Measurements from ENCODE around the gene TEDDM1. TPM values are rescaled to one million over a fixed set of nuclear protein-coding genes. Genes with fewer than 3 reads are reported as not detected.
"Not testable (repeated sequence)": the region's sequence is repeated elsewhere in the genome, so short reads cannot be mapped to it uniquely, and the experiment has no call there.

Gene TEDDM1, protein sequence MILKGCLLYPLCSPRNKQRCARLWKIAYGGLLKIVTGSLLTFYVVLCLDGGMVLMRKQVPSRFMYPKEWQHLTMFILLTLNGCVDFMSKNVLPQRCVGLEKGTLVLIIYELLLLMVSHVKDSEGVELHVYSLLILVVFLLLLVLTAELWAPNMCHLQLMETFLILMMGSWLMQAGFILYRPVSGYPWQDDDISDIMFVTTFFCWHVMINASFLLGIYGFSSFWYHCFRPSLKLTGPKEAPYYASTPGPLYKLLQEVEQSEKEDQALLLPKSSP
- not detected in 2 replicates for total RNA-seq (2014; rRNA removed; shearing (Covaris generic))

DNA sequence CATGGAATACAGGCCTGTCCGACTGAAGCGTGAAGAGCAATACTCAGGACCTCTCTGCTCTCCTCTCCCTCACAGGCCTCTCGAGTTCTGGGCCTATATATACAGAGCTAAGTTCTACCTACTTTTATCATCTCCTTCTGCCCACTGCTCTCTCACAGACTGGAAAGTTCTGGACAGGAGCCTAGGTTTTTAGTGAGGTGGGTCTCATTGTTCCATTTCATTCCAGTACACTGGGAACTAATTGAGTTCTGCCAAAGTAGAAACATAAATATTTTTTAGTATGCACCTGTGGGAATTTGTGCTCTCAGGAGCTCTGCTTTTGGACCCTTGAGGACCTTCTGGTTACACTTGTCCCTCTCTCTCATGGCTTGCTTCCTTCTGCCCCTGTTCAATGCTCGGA lies at the start of gene TEDDM1:
TEDDM1 (minus strand) TSS at position 101 of the 400 bp plus-strand sequence. CDS start 182 bp downstream, outside the sequence.
- no peak for DNase-seq (ENCODE audit: low read depth)

DNA sequence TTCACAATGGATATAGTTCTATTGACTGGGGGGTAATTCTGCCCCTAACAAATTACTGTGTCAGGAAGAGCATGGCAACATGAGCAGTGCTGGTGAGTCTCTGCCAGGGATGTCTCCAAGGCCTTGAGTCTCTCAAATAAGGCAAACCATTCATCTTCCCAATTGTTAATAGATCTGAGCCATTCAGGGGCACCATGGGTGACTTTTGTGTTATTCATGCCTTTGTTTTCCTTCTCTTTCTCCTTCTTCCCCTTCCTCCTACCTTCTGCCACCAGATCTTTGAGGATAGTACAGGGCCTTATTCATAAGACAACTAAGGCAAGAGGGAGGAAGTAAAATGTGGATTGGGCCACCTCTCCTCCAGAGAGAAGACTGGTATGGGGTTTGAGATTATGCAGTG lies 49.6 kb upstream of the TEDDM1 start, which contains the start of gene RGSL1:
RGSL1 (plus strand) TSS at position 60 of the 400 bp plus-strand sequence; CDS start at position 80, 20 bp downstream.
- no peak for DNase-seq (ENCODE audit: low read depth)

DNA sequence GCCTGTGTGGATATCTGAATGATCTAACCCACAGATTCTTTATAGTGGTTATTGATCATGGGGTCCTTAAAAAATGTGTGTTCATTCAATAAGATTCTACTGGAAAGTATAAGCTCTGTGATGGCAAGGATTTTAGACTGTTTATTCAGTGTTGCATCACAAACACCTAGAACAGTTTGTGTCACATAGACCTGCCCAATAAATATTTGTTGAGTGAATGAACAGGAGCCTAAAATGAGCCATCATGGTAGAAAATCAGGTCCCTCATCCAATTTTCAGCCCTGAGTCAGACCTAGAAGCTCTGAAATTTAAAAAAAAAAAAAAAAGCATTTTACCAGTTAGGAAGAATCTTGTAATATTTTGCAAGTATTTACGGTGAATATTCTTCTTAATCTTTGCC lies 47.2 kb upstream of the TEDDM1 start:
- no peak for DNase-seq (ENCODE audit: low read depth)

DNA sequence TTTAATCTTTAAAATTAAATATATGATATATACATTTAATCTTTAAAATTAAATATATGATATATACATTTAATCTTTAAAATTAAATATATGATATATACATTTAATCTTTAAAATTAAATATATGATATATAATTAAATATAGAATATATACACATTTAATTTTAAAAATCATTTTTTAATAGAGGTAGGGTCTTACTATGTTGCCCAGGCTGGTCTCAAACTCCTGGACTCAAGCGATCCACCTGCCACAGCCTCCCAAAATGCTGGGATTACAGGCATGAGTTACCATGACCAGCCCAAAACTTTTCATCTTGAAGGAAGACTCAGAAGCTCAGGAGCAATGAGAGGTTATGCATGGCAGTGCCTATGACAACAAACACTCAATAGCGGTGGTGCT lies 46.7 kb upstream of the TEDDM1 start:
- not testable (repeated sequence) for DNase-seq (ENCODE audit: low read depth)

DNA sequence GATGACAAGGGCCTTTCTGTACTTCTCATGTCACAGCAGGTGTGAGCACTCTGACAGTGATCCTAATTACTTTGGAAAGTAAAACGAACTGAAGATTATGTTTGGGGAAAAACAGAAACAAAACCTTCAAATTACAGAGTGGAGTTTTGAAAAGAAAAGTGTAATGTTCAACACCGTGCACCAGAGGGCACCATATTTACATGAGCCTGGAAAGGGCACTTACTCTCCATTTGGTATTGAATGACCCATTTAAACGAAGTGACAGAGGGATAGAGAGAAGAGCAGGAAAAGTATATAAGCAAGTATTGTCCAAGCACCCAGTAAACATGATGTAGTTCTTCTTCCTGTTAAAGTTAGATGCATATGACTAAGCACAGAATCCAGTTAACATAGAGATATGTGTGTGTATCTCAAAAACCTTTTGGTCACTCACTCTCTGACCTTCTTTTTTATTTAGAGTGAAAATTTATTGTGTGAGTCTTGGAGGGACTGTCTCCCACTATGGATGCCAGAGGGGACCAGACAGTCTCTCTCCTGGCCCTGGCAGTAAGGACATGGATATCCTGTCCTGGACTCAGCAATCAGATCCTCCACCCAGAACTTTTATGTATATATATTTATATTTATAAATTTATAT lies 45.7 kb upstream of the TEDDM1 start:
- DNase-seq (ENCODE audit: low read depth), result peak; percentile 40

DNA sequence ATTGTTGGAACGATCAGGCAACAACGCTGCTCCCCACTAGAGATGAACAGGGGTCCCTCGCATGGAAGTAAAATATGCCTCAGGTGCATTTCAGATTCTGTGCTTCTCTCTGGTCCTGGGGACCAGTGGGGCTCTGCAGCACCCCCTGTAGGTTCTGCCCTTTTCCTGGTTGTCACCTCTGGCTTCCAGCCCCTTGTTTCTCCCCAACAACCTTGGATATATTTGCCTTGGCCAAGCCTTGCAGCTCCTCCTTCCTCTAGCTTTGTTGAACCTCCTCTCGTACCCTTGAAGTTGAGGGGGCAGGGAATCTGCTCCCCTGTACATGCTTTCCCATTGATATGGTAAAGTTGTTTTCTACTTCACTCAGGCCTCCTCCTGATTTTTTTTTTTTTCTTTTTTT lies 44.0 kb upstream of the TEDDM1 start:
- no peak for DNase-seq (ENCODE audit: low read depth)

DNA sequence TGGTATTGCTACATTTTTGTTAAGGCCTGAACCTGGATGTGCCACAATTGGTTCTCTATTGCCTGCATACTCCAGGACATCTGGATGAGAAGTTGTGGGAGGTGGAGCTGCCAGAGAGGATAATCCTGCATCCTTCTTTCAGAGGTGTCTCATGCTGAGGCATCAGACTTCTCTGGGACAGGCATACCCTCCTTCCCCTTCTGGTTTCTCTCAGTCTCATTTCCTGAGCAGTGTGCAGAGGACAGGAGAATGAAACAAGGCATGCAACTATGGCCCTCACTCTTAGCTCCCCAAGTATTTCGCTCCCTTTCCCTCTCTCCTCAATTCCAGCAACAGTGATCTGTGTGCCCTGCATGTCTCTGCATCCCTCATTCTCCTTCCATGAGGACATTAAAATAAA lies 41.9 kb upstream of the TEDDM1 start:
- DNase-seq (ENCODE audit: low read depth), result no peak

DNA sequence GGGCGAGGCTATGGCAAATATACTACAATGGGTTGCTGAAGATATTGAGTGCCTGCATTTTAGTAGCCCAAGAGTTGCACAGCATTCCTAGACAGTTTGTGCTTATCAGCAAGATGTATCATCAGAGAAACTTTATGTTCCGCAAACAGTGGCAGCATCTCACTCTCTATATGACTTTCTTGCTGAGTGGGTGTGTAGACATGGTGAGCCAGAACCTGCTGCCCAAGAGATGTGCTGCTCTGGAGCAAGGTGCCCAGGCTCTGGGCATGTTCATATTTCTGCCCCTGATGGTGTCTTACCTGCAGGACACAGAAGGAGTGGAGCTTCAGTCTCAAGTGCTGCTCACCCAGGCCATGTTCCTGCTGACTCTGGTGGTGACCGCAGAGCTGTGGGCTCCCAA lies 41.3 kb upstream of the TEDDM1 start:
- no peak for DNase-seq (ENCODE audit: low read depth)

DNA sequence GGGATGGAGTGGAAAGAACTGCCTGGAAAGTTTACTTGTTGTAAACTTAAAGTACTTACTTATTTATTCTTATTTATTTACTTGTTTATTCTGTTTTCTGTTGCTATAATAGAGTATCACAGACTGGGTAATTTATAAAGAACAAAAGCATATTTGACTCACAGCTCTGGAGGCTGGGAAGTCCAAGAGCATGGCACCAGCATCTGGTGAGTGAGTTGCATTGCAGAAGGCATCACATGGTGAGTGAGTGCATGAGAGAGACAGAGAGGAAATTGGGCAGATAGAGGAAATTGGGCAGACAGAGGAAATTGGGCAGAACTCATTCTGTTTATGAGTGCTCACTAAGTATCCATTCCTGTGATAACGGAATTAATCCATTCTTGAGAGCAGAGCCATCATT lies 37.9 kb upstream of the TEDDM1 start:
- DNase-seq (ENCODE audit: low read depth), result no peak

DNA sequence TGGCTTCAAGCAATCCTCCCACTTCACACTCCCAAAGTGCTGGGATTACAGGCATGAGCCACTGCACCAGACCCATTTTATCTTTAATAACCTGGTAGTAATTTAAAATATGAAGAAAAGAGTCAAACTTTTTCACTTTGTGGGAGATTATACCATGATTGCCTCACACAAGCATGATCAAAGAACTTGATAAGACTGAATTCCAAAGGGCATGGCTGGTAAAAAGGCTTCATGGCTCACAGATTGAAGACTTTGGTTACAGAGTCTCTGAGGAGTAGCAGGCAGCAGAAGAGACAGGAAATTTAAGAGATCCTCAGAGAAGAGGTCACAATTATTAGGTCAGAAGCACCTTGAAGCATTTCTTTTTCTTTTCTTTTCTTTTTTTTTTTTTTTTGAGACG lies 33.1 kb upstream of the TEDDM1 start:
- no peak for DNase-seq (ENCODE audit: low read depth)

DNA sequence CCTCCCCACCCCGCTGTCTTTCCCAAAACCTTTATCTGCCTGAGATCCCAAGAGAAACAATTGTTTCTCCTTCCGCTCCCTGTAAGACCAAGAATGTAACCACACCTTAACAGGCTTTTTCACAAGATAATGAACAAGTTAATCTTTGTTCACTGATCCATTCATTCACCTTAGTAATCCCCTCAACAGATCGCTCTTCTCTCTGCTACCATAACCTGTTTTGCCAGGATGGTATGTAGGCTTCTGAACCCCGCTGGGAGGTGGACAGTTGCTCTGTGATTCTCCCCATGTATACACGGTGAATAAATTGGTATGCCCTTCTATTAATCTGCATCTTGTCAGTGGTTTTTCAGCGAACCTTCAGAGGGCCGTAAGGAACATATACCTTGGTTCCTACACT lies 30.8 kb upstream of the TEDDM1 start:
- no peak for DNase-seq (ENCODE audit: low read depth)

DNA sequence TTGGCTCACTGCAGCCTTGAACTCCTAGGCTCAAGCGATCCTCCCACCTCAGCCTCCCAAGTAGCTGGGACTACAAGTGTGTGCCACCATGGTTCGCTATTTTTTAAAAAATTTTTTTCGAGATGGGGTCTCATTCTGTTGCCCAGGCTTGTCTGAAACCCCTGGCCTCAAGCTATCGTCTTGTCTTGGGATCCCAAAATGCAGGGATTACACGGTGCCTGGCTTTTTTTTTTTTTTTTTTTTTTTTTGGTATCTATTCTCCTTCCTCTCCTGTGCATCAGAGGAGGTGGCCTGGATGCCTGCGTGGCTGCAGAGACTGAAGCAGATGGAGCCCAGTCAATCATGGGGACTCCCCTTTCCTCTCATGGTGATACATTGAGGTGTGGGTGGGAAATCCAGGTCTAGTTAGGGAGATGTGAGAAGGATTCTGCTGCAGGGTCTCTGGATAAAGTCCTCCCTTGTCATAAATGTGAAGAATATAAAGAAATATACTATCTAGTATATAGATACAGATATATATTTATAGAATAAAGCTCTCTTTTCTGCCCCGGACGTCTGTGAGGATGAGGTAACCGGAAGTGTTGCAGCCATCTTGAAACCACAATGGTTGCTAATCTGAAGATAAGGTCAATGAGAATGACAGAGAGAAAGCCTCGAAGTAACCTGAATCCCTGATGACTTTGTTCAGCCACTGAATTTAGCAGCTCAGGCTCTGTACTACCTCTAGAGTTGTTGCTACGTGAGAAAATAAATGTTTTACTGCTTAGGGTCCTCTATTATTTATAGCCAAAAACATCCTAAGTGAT lies 30.0 kb upstream of the TEDDM1 start:
- peak; percentile 71 for DNase-seq (ENCODE audit: low read depth)

DNA sequence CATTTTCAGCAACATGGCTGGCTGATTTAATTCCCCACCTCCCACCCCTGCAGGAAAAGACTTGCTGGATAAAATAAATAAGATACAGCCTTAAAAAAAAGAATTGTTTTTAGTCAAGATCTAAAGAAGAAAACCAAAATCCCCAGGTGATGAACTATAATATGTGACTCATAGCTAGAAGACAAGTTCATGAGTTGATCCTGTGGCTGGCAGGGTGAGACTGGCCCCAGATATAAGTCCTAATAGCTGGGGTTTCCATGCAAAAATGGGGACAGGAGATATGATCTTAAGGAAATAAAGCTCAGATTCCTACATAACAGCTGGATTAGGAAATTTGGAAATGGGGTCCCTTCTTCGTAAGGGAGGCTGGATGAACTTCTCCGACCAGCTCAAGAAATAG lies 27.6 kb upstream of the TEDDM1 start:
- no peak for DNase-seq (ENCODE audit: low read depth)

DNA sequence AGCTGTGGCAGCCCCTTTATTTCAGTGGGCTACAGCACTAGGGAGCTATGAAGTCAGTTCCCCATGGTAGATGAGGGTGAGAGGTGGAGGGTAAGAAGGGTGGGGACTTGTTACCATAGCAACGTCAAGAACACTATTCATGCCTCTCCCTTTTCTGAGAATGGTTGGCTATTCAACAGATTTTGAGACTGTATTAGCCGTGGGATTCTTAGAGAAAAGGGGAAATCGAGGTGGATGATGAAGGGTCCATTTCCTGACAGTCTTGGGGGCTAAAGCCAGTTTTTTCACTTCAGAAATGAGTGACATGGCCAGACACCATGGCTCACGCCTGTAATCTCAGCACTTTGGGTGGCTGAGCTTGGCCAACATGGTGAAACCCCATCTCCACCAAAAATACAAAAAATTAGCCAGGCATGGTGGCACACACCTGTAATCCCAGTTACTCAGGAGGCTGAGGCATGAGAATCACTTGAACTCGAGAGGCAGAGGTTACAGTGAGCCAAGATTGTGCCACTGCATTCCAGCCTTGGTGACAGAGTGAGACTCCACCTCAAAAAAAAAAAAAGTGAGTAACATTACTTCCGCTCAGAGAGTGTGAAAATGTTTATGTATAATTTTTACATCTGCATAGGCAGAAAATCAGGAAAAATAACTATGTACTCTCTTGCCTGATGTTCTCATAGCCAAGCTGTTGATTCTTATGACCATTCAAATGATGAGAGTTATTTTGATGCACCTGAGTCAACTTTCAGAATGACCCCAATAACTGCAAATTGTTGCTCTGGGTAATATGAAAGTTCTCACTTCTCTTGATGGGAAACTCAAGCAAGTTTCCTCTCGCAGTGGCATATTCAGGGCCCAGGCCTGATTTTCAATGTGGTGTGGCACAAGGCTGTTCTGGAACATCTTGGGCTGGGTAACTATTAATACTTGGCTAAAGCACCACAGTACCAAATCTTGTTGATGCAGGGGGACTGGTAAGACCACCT lies 26.3 kb upstream of the TEDDM1 start:
- no peak for DNase-seq (ENCODE audit: low read depth)

DNA sequence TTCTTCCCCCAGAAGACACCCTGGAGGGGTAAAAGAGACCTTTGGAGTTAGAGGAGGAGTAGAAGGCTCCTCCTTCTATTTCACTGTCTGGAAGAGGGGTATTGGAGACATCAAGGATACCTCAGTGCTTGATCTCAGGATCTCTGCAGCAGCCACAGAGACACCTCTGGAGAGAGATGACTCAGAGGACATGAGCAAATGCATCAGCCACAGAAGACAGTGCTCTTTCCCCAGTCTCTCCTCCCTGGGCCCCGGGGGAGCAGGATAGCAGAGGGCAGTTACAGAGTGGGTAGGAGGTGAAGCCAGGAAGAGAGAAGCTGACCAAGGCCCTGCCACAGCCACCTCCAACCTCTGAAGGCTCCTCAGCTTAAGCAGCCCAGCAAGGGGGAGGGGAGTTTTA lies 15.3 kb upstream of the TEDDM1 start:
- DNase-seq (ENCODE audit: low read depth), result no peak

DNA sequence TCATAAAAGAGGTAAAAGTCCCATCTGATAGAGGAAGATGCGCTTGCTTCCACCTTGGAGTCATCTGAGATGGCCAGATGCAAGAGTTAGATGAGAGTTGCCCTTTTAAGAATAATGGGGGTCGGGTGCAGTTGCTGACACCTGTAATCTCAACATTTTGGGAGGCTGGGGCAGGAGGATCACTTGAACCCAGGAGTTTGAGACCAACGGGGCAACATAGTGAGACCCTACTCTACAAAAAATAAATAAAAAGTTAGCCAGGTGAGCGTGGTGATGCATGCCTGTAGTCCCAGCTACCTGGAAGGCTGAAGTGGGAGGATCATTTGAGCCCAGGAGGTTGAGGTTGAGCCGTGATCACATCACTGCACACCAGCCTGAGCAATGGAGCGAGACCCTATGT lies 13.5 kb upstream of the TEDDM1 start:
- DNase-seq (ENCODE audit: low read depth), result no peak

DNA sequence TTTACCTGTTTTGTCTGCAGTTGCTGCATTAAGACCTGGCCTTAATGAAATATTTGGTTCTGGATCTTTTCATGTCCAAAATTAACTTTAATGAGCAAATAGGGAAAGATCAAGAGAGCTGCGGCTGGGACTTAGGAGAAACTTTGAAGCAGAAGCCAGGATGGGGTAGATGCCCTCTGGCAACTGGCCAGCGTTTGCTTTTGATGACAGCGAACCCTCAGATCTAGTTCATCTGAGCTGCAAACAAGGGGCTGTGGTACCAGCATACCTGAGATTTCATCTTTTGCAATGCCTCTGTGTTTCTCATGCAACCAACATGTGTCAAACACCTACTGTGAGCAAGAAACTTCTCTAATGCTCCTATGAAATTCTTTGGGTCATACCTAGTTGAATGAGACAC lies 13.0 kb upstream of the TEDDM1 start:
- no peak for DNase-seq (ENCODE audit: low read depth)

DNA sequence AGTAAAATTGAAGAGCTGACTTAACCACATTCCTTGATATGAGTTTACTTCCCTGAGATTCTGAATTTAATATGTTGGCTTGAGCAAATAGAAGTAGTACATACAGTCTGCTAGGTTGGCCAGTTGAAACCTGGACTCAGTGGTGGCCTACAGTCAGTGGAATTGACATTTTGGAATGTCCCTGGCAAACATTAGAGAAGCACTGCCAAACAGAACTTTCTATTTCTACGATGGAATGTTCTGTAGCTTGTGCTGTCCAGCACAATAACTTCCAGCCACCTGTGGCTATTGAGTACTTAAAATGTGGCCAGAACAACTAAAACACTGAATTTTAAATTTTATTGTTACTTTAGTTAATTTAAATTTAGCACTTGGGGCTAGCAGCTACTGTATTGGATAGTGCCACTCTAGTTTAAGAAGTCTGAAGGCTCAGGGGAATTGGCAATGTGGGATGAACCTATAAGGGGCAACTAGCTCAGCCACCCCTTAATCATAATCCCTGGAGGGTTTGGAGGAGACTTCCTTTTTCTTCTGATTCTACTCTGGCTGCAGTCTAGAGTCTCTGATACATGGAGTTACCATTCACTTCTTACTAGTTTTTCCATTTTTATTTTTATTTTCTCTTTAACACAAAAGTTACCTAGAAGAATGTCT lies 10.3 kb upstream of the TEDDM1 start:
- no peak for DNase-seq (ENCODE audit: low read depth)

DNA sequence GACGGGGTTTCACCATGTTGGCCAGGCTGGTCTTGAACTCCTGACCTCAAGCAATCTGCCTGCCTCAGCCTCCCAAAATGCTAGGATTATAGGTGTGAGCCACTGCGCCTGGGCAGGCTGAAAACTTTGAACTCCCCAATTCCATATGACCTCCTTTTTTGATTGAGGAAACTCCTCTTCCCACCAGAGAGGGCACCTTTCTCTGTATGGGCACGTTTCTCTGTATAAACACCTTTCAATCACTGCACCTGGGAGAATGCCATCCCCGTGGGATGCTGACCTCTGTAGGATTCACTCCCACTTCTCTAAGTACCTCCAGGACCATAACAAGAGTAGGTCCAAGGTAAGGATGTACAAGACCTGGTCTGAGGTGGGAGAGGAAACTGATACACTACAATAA lies 9.7 kb upstream of the TEDDM1 start:
- DNase-seq (ENCODE audit: low read depth), result no peak

DNA sequence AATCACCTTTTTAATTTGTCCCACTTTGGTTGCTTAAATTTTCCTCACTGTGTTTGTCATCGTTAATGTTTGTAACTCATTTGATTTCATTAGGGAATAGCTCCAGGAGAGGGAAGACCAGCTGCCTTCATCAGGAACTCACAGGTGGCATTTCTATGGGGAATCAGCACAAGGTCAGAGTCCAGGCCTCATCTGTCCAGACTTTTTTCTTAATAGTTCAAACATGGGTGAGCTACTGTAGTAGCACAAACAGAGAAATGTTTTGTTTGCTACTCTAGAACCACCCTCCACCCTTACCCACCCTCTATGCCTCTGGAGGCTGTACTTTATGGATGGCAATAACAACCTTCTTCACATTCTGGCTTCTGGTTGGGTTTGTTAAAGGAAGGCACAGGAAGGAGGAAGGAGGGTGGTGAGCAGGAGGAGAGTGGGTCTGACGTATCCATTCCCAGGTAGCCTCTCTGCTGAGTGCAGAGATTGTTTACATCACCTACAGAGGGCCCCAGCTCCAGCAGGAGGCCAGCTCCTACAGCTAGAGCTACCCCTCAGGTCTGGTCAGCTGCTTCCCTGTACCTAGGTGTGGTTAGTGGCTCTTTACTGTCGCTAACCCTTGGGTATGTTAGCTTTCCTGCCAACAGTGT lies 8.1 kb upstream of the TEDDM1 start:
- no peak for DNase-seq (ENCODE audit: low read depth)

All from Daoy (cell line).